Measurements from ENCODE around the gene CROT.

The CROT gene

DNA sequence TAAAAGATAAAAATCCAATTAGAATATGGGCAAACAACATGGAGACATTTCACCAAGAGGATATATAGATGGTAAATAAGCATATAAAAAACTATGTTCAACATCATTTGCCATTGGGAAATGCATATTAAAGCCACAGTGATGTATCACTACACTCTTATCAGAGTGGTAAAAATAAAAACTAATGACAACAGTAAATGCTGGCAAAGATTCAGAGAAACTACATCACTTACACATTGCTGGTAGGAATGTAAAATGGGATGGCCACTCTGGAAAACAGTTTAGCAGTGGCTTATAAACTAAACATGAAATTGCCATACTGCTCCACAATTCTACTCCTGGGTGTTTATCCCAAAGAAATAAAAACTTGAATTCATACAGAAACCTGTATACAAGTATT is 59.2 kb downstream of the CROT start:
- no peak overlapping the region for H3K4me3 ChIP-seq (ENCODE audit: low read length)
- no peak for DNase-seq (ENCODE audit: low read depth, low spot score)

DNA sequence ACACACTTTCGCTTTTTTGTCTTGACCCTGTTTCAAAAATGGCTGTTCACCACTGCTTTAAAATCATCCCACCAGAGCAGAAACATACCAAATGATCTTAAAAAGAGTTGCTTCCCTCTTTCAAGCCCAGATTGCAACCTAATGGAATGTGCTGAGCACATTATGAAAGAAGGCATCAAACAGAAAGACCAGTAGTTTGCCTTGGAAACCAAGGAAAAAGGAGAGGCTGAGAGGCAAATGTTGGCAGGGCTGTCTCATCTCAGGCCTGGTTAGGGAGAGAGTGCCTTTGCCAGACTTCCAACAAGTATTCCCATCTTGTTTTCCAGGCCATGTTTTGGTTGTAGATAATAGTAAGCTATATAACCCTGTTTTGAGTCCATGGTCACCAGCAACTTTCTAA is 65.7 kb downstream of the CROT start:
- DNase-seq (ENCODE audit: low read depth, low spot score), result no peak

DNA sequence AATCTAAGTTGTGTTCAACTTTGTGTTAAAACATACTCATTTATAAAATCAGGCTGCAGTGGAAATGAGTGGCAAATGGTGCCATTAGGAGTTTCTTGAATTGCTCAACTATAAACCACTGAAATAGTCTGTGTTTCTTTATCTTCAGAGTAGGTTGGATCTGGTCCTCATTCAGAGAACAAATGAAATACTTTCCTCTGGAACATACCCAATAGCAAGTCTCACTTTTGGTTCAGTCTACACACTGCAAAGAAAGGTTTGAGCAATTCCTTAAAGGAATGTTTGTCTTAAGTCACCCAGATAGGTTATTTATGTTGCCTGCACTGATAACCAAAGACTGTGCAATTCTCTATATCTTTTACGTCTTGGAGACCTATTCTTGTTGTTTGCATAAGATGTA is 67.6 kb downstream of the CROT start:
- H3K4me3 ChIP-seq (ENCODE audit: low read length), result no peak overlapping the region
- no peak for DNase-seq (ENCODE audit: low read depth, low spot score)

More for the DNA sequence above, 65.7 kb downstream of the CROT start:
- no peak overlapping the region for H3K4me3 ChIP-seq (ENCODE audit: low read length)

DNA sequence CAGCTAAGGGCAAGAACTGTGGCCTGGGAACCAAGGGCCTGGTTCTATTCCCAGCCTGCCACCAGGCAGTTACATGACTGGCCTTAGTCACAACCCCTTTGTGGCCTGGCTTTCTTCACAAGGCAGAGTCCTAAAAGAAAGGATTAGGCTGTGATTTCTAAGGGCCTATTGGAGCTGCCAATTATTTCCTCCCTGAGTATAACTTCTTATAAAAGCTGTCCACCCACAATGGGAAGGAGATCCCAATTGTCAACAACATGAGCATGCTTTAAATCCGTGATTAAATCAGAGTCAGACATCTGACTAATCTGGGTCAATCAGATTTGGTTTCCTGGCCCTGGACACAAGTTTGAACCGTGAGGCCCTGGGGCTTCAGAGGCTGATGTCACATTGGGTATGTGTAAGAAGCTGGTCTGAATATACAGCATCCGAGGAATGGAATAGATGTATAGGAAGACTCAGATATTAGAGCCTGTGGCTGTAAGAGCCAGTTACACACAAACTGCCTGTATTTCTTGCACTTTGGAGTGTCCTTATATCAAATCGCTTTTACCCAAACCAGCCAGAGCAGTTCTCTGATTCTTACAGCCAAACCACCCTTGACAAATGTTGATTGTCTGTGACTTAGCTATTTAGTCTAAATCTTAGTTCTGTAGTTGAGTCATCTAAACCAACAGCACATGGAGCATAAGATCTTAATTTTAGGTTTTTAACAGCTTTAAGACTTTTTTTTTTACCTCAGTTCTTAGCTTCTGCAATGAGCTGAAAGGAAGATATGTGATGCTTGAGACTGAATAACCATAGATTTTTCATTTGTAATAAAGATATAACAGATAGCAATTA is 68.7 kb downstream of the CROT start:
- H3K4me3 ChIP-seq (ENCODE audit: low read length), result no peak overlapping the region
- DNase-seq (ENCODE audit: low read depth, low spot score), result no peak

DNA sequence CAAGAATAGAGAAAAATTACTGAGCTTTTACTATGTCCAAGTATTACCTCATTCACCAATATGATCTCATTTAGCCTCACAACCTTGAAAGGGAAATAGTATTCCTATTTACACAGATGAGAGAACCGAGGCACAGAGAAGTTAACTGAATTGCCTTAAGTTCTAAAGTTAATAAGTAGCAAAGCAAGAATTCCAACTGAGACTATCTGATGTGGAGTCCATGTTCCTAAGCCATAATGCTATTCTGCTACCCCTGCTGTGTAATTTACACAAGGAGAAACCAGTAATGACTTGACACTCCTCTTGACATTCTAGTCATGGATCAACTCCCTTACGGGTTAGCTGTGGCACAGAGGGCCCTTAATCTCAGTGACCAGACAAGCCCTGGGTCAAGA is 69.3 kb downstream of the CROT start:
- H3K4me3 ChIP-seq (ENCODE audit: low read length), result no peak overlapping the region
- DNase-seq (ENCODE audit: low read depth, low spot score), result no peak

DNA sequence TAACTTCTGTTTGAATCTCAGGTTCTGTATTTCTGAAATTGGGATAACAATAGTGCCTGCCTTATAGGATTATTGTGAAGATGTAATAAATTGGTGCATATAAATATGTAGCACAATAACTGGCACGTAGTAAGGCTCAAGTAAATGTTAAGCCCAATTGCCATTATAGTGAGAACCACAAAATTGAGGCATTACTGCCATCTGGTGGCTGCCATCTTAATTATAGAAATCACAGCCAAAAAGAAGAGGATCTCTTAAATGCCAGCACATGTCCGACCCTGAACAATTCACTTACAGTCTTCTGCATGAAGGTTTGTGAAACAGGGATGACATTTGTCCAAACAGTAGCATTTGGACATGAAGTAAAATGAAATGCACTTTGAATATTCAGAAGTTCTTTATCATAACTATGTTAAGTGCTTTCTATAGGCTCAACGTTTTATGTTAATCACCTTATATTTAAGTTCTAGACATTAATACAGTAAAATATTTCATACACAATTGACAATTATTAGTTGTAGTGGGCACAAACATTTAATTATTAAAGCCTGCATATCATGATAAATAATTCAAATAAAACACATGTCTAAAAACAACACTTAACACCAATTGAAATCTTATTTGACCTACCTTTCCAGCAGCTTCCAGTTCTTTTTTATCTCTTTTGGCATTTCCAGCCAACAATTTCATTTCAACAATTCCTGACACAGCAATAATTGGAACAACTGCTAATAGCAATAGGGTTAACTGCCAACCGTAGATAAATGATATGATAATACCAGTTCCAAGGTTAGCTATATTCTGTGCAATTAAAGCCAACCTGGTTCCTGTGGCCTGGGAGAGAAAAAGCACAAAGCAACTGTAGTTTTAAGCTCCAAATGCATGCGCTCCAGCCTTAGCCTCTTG is 71.5 kb downstream of the CROT start:
- no peak overlapping the region for H3K4me3 ChIP-seq (ENCODE audit: low read length)
- peak; percentile 64 for DNase-seq (ENCODE audit: low read depth, low spot score)

DNA sequence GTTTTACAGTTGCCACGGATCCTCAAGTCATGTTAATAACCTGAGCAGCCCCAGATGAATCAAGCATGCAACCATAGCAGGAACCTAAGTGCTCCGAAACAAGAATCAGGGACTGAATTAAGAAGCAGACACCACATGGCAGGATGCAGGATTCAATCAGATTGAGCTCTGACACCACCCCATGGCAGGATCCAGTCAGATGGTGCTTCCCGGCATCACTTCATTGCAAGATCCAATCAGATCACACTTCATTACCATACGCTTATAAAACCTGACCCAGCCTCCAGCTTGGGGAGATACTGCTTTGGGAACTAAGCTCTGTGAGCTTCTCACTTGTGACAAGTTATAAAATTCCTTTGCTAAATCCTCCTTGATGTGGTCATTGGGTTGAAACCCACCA is 74.7 kb downstream of the CROT start:
- peak; percentile 22 for DNase-seq (ENCODE audit: low read depth, low spot score)
- no peak overlapping the region for H3K4me3 ChIP-seq (ENCODE audit: low read length)

DNA sequence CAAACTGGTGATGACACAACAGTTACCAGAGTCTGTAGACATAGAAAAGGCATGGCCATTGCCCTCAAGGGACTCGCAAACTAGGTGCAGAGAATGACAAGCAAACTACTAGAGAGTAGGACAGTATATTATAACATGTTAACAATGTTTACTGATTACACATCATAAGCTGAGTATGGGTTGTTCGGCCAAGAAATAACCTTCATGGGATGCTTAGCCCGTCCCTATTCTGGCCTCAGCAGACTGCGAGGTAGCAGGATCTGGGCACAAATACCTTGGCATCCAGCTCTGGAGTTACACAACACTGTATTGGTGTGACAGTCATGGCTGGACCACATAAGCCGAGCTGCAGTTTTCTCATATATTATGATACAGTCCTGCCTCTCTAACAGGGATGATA is 78.6 kb downstream of the CROT start:
- no peak for DNase-seq (ENCODE audit: low read depth, low spot score)

DNA sequence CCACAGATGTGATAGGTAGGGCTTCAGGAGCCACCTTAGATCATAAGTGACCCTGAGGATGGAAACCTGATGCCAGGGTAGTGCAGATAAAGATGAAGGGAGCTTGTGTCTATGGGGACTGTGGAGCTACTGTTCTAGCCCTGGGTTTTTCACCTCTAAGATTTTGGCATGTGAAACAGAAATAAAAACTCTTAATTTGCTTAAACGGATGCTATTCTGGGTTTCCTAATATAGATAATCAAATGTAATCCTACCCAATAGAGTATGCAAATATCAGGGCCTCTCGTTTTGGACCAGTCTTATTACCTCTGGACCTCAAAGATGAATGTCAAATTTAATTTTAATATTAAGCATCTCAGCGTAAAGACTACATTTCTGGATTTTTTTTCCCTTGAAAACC is 80.7 kb downstream of the CROT start:
- H3K4me3 ChIP-seq (ENCODE audit: low read length), result no peak overlapping the region
- no peak for DNase-seq (ENCODE audit: low read depth, low spot score)

More for the DNA sequence above, 78.6 kb downstream of the CROT start:
- H3K4me3 ChIP-seq (ENCODE audit: low read length), result no peak overlapping the region

DNA sequence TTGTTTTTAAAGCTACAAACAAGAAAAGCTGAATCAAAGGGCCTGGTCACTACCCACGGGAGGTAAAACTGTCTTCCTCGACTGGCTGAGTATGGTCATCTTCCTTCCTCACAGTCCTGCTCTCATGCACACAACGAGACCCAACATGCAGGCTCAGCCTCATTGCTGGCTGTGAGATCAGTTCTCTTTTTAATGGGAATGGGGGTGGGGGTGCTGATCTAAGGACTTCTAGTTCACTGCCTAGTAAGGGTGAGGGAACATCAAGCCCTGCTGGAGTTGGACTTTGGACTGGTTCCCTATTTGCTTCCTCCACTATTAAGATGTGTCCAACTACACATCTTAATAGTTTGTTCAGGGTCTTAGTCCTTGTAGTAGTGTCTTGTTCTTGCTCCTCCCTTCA is 81.8 kb downstream of the CROT start:
- no peak for DNase-seq (ENCODE audit: low read depth, low spot score)
- no peak overlapping the region for H3K4me3 ChIP-seq (ENCODE audit: low read length)

DNA sequence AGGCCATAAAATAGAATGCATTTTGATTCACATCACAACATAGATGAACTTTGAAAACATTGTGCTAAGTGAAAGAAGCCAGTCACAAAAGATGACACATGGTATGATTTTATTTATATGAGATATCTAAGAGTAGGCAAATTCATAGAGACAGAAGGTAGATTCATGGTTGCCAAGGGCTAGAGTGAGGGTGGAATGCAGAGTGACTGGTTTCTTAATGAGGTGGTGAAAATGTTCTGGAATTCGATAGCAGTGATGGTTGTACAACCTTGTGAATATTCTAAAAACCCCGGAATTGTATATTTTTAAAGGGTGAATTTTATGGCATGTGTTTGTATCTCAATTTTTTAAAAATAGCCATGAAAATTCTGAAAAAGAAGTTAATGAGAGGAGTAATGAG is 87.1 kb downstream of the CROT start:
- no peak overlapping the region for H3K4me3 ChIP-seq (ENCODE audit: low read length)
- no peak for DNase-seq (ENCODE audit: low read depth, low spot score)

DNA sequence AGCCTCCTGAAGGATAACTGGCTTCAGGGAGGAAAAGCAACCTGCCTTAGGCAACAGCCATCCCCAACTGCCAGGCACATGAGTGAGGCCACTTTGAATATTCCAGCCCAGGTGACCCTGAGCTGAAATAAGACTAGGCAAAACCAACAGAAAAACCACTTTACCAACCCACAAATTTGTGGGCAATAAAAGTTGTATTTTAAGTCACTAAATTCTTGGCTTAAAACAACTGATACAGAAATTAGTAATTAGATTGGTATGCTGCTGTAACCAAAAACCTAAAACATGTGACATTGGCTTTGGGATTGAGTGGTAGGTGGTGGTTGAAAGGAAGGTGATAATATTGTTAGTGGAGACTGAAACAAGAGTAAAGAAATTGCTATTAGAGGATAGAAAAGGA is 90.1 kb downstream of the CROT start:
- no peak for DNase-seq (ENCODE audit: low read depth, low spot score)

DNA sequence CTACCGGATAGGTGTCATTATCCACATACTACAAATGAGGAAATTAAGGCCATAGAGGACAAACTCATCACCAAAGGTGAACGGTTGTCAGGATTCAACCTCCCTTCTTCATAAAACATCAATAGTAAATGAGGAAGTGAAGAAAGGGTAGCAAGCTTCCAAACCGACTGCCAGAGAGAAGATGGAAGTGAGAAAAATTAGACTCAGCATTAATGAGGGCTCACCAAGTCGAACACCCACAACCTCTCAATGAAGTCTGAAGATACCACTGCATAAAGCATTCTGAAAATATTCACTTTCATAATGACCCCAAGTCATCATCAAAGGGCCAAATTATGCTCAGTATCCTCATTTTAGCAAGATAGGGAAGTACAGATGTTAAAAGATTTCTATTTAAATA is 100.4 kb downstream of the CROT start:
- DNase-seq (ENCODE audit: low read depth, low spot score), result no peak
- H3K4me3 ChIP-seq (ENCODE audit: low read length), result no peak overlapping the region

More for the DNA sequence above, 90.1 kb downstream of the CROT start:
- no peak overlapping the region for H3K4me3 ChIP-seq (ENCODE audit: low read length)

DNA sequence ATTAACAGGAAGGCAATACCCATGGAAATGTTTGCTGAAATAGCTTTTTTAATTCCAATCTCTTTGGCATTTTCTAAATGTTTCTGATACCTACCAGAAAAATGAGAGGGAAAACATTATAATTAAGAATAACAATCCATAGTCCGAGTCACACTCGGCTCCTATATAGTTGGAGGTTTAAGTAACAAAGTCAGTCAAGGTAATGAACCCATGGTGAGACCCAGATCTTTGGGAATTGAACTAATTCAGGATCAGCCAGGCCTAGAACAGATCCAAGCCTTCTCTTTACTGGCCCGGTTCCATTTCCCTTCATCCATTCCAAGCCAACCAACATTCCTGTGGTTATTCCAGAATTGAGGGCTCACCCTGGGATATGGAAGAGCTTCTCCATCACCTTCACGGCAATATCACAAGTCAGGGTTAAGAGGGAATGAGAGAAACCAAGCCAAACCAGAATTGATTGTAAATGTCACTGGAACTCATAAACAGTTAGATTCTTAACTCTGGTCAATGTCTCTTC is 101.7 kb downstream of the CROT start:
- no peak for DNase-seq (ENCODE audit: low read depth, low spot score)
- no peak overlapping the region for H3K4me3 ChIP-seq (ENCODE audit: low read length)

DNA sequence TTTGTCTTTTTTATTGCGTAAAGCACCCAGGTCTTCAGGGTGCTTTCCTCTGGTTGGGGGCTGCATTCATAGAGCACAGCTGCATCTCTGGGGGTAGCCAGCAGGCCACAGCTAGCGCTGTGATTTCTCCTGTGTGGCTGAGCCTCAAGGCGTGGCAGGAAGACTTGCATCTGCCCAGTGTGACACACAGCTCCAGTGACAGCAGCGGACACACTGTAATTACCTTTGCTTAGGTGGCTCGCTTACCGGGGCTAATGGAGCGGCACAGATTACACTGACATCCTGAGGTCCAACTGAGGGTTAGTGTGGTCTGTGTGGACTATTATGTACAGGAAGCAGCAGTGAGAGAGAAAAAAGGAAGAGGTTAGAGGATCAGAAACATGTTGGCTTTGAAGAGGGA is 102.9 kb downstream of the CROT start:
- DNase-seq (ENCODE audit: low read depth, low spot score), result no peak
- no peak overlapping the region for H3K4me3 ChIP-seq (ENCODE audit: low read length)

Measured in Jurkat, Clone E6-1 (cell line).